Caco-2 (cell line): Measurements from ENCODE around the gene RGL4. TPM values are rescaled to one million over a fixed set of nuclear protein-coding genes. Genes with fewer than 3 reads are reported as not detected.
"Not testable (repeated sequence)": the region's sequence is repeated elsewhere in the genome, so short reads cannot be mapped to it uniquely, and the experiment has no call there.

Experiments
- BruUV-seq: library from RNA; stranded (reverse); fragments of 400-500 nt; replicated peaks from 2 replicates; lab custom pipeline; 2021; lab: Mats Ljungman, UMichigan
- CTCF ChIA-PET: fragments of 300-600 bp; sonication (Branson Sonifier 250); formaldehyde crosslinking; loops from one replicate; lab custom pipeline; 2022; ENCODE audit warnings: antibody characterized with exemption; lab: Charles Lee
- POLR2A ChIA-PET: fragments of 300-600 bp; sonication (Branson Sonifier 250); formaldehyde crosslinking; loops from one replicate; lab custom pipeline; 2022; ENCODE audit warnings: antibody characterized with exemption; lab: Charles Lee
- DNase-seq, 2 experiments: peaks; one replicate each; pipeline versions ENCODE4 v3.0.0 to v3.0.0-alpha.2; 2020 to 2022
- H3K27me3 ChIP-seq: replicated peaks from 2 replicates; pipeline ENCODE4 v1.6.0; 2011; ENCODE audit warnings: low read length; ENCODE audit not compliant: control insufficient read depth, insufficient read depth
- H3K36me3 ChIP-seq: 2 replicates; pipeline ENCODE4 v1.5.1; 2011; ENCODE audit warnings: low read length; ENCODE audit not compliant: control insufficient read depth, insufficient read depth
- H3K4me1 ChIP-seq: fragments of 250-450 bp; sonication (Bioruptor Pico); 2 replicates; pipeline ENCODE4 v1.5.1; 2020; ENCODE audit warnings: mild to moderate bottlenecking
- H3K4me3 ChIP-seq: 2 replicates; pipeline ENCODE4 v1.5.1; 2011; ENCODE audit warnings: low read depth, mild to moderate bottlenecking, control low read depth, low read length
- H3K9me3 ChIP-seq: fragments of 250-450 bp; sonication (Bioruptor Pico); 2 replicates; pipeline ENCODE4 v1.5.1; 2020; ENCODE audit warnings: mild to moderate bottlenecking, moderate library complexity
- H3K27ac Mint-ChIP-seq: one replicate; pipeline ENCODE4 v1.8.0; 2022; ENCODE audit warnings: mixed read lengths; ENCODE audit not compliant: unreplicated experiment
- H3K27me3 Mint-ChIP-seq: one replicate; pipeline ENCODE4 v1.8.0; 2022; ENCODE audit warnings: mixed read lengths; ENCODE audit not compliant: insufficient read depth, unreplicated experiment
- H3K36me3 Mint-ChIP-seq: one replicate; pipeline ENCODE4 v1.8.0; 2022; ENCODE audit warnings: mild to moderate bottlenecking, mixed read lengths; ENCODE audit not compliant: insufficient read depth, unreplicated experiment
- H3K4me1 Mint-ChIP-seq: one replicate; pipeline ENCODE4 v1.8.0; 2022; ENCODE audit warnings: low read depth, mixed read lengths; ENCODE audit not compliant: unreplicated experiment
- H3K4me3 Mint-ChIP-seq: one replicate; pipeline ENCODE4 v1.8.0; 2022; ENCODE audit warnings: mild to moderate bottlenecking, moderate library complexity, mixed read lengths; ENCODE audit not compliant: unreplicated experiment
- H3K9me3 Mint-ChIP-seq: one replicate; pipeline ENCODE4 v1.8.0; 2022; ENCODE audit warnings: mixed read lengths; ENCODE audit not compliant: unreplicated experiment
- CTCF ChIP-seq, 2 experiments: fragments of 200-600 bp in 1 of 2; IDR thresholded peaks; 1 replicate in 1 of 2; 2 replicates in 1 of 2; pipeline versions ENCODE4 v1.5.1 to v1.8.0; 2011 to 2022; ENCODE audit warnings: antibody characterized with exemption in 1 of 2, control low read depth in 1 of 2, inconsistent platforms in 1 of 2, low read depth in 1 of 2, low read length in 1 of 2, mild to moderate bottlenecking in 1 of 2, moderate library complexity in 1 of 2; ENCODE audit not compliant: insufficient read depth in 1 of 2, severe bottlenecking in 1 of 2, unreplicated experiment in 1 of 2
- intact Hi-C: fragments of 100-400 bp; cut with micrococcal nuclease; formaldehyde crosslinking; loops from one replicate; pipeline ENCODE4 v1.10.0; 2022; ENCODE audit not compliant: unreplicated experiment
- total RNA-seq: library from RNA; stranded (reverse); gene quantifications from 2 replicates; pipeline ENCODE4 v1.2.3, GENCODE V29; 2022

RGL4 gene
- total RNA-seq, 1 experiment from 2014 or later, result not detected

DNA sequence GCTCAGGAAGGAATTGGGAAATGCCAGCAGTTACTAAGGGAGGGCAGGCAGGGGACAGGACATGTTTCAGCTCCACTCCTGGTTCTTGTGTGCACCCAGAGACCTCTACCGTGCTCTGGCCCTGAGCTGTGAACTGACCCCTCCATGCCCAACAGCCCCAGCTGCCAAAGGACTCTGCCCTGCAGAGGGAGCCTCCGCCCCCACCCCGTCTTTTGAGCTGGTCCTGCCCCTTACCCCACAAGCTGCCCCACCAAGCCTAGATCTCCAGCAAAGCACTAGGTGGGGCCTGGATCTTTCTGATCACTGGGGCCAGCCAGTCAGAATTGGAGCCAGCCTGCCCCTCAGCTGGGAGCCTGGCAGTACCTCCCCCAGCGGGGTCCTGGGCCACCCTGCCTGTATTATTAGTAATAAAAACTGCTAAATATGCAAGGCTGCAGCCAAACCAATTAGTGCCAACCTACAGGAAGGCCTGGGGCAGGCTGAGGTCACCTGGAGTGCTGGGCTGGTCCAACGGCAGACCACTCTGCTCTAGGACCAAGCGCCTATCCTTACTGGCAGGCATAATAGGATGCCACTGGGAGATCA lies 34.8 kb upstream of the RGL4 start:
- Mint-ChIP-seq H3K4me3 (no peak overlapping the region), H3K27ac (no peak overlapping the region), H3K9me3 (no peaks in the 10 kb centered on the region), H3K36me3 (peaks cover 40% of the 10 kb centered on the region), H3K27me3 (no peaks in the 10 kb centered on the region), H3K4me1 (no peaks in the 10 kb centered on the region)
- intact Hi-C loops, result no loop called here
- no peaks in the 10 kb centered on the region for H3K27me3 ChIP-seq
- BruUV-seq, result no TSS peak
- H3K9me3 ChIP-seq, result no peaks in the 10 kb centered on the region
- H3K4me3 ChIP-seq, result no peak overlapping the region
- no peak for TF ChIP-seq CTCF (IDR thresholded peaks at IDR 0.05; ENCODE audit: insufficient read depth in 1 of 2, low read depth in 1 of 2, low read length in 1 of 2, severe bottlenecking in 1 of 2, unreplicated experiment in 1 of 2)
- ChIA-PET POLR2A (no interaction called here), CTCF (no interaction called here)
- no peaks in the 10 kb centered on the region for H3K4me1 ChIP-seq
- no peak for DNase-seq
- H3K36me3 ChIP-seq, result no peaks in the 10 kb centered on the region

DNA sequence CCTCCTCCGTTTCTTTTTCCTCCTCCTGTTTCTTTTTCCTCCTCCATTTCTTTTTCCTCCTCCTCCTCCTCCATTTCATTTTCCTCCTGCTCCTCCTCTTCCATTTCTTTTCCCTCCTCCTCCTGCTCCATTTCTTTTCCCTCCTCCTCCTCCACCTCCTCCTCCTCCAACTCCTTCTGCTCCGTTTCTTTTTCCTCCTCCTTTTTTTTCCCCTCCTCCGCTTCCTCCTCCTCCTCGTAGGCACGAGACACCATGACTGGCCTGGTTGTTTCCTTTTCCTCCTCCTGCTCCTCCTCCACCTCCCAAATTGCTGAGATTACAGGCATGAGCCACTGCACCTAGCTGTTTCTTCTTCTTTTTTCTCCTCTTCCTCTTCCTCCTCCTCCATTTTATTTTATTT lies 33.1 kb upstream of the RGL4 start:
- intact Hi-C loops, result no loop called here
- no peak for TF ChIP-seq CTCF (IDR thresholded peaks at IDR 0.05; ENCODE audit: insufficient read depth in 1 of 2, low read depth in 1 of 2, low read length in 1 of 2, severe bottlenecking in 1 of 2, unreplicated experiment in 1 of 2)
- CTCF ChIA-PET, result no interaction called here
- no peaks in the 10 kb centered on the region for H3K9me3 ChIP-seq
- POLR2A ChIA-PET, result no interaction called here
- H3K36me3 ChIP-seq, result no peaks in the 10 kb centered on the region
- no peaks in the 10 kb centered on the region for H3K4me1 ChIP-seq
- Mint-ChIP-seq H3K4me3 (no peak overlapping the region), H3K36me3 (peaks cover 40% of the 10 kb centered on the region), H3K27ac (no peak overlapping the region), H3K4me1 (no peaks in the 10 kb centered on the region), H3K9me3 (no peaks in the 10 kb centered on the region), H3K27me3 (no peaks in the 10 kb centered on the region)
- no peaks in the 10 kb centered on the region for H3K27me3 ChIP-seq
- no peak for DNase-seq
- no peak overlapping the region for H3K4me3 ChIP-seq
- no TSS peak for BruUV-seq

DNA sequence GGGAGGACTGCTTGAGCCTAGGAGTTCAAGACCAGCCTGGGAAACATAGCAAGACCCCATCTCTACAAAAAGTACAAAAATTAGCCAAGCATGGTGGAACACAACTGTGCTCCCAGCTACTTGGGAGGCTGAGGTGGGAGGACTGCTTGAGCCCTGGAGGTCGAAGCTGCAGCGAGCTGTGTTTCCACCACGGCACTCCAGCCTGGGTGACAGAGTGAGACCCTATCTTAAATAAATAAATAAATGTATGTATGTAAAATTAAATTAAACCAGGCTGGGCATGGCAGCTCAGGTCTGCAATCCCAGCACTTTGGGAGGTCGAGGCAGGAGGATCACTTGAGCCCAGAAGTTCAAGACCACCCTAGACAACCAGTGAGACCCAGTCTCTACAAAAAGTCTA lies 30.4 kb upstream of the RGL4 start:
- H3K4me3 Mint-ChIP-seq, POLR2A ChIA-PET, intact Hi-C loops, H3K27me3 ChIP-seq, H3K4me1 Mint-ChIP-seq, H3K9me3 ChIP-seq, BruUV-seq, H3K4me3 ChIP-seq, H3K9me3 Mint-ChIP-seq, H3K27ac Mint-ChIP-seq, H3K27me3 Mint-ChIP-seq, DNase-seq, H3K4me1 ChIP-seq, CTCF ChIA-PET, H3K36me3 ChIP-seq: not testable (repeated sequence)
- peaks cover 39% of the 10 kb centered on the region for H3K36me3 Mint-ChIP-seq
